ENCODE results near the gene BEST1.

DNA sequence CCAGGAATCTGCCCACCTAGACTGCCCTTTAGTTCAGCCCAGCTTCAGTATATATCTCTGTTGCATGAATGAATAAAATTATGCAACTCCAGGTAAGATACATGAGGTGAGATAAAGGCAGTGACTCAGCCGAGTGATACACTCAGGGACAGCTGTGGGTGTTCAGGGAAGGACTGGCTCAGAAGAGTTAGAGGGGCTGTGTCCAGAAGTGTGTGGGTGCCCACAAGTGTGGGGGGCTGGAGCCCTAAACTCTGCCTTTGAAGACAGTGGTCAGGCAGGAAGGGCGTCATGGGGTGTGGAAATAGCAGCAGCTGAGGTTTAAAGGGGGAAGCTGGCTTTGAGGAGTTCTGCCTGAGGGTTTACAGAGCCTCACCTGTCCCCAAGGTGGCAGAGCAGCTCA, 9.0 kb downstream of the BEST1 start:
- TF ChIP-seq, protein P1, sequence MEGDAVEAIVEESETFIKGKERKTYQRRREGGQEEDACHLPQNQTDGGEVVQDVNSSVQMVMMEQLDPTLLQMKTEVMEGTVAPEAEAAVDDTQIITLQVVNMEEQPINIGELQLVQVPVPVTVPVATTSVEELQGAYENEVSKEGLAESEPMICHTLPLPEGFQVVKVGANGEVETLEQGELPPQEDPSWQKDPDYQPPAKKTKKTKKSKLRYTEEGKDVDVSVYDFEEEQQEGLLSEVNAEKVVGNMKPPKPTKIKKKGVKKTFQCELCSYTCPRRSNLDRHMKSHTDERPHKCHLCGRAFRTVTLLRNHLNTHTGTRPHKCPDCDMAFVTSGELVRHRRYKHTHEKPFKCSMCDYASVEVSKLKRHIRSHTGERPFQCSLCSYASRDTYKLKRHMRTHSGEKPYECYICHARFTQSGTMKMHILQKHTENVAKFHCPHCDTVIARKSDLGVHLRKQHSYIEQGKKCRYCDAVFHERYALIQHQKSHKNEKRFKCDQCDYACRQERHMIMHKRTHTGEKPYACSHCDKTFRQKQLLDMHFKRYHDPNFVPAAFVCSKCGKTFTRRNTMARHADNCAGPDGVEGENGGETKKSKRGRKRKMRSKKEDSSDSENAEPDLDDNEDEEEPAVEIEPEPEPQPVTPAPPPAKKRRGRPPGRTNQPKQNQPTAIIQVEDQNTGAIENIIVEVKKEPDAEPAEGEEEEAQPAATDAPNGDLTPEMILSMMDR (IDR thresholded peaks at IDR 0.05) = no peak
- no peak for TF ChIP-seq EZH2 (IDR thresholded peaks at IDR 0.05)
- TF ChIP-seq EZH2phosphoT487 (IDR thresholded peaks at IDR 0.05) = no peak

Measured in neural progenitor cell (in vitro differentiated cells).